Measurements from ENCODE around the gene PTPRH. TPM values are rescaled to one million over a fixed set of nuclear protein-coding genes. Genes with fewer than 3 reads are reported as not detected.

The PTPRH gene
- total RNA-seq, 2 experiments from 2014 or later = not detected

DNA sequence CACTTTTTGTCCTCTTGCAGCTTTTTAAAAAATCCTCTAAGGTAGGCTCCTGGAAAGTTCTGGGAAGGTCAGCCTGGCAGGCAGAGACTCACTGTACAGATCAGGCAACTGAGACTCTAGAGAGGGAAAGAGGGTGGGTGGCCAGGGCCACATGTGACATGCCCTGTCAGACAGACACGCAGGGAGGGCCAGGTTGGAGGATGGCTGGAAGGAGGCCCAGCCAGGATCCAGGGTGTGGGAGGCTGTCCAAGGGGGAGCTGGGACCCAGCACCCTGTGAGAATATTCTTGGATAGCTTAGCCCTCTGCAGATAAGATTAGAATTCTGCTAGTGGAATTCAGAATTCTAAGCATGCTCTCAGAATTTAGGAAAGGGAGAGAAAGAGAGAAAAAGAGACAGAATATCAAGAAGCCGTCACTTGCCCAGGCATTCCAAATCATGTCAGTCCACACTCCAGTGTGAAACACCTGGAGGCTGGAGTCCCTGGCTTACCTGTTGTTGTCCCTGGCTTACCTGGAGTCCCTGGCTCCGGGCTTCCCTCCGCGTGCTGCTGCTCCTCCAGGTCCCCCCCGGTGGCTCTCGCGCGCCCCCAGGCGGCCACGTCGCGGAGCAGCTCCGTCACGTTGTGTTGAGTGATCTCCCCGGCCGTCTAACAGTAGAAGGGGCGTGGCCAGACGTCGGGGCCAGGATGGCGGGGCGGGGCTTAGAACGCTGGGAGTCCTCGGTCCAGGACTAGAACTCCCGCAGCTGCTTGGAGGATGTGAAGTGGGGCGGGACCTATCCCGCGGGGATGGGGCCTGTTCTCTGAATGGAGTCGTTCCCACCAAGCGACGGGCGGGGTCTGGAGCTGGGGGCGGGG lies 48.9 kb downstream of the PTPRH start:
- no peak overlapping the region for H3K27ac ChIP-seq (ENCODE audit: low read depth in 1 of 2, low read length in 2 of 2)
- DNase-seq (peak; percentile 65 to 93 (median 82)), ATAC-seq (ENCODE audit: poor library complexity) (peak; percentile 98)
- Mint-ChIP-seq H3K27me3 (peaks cover 69% of the 10 kb centered on the region), H3K36me3 (ENCODE audit: low read depth) (no peaks in the 10 kb centered on the region), H3K9me3 (no peaks in the 10 kb centered on the region), H3K4me1 (ENCODE audit: low read depth) (peaks cover 11% of the 10 kb centered on the region), H3K4me3 (no peak overlapping the region), H3K27ac (no peak overlapping the region)
- H3K4me3 ChIP-seq (ENCODE audit: low read length) = no peak overlapping the region
- peaks cover 64 to 74% of the 10 kb centered on the region in 2 experiments for H3K27me3 ChIP-seq (ENCODE audit: control insufficient read depth in 1 of 2, insufficient read depth in 2 of 2, low read length in 2 of 2)
- intact Hi-C loops (cut with DNase I, micrococcal nuclease) = loop anchor here (1.0 to 5.0 kb wide), 2 partner anchors 72 to 73 kb away; no protein-coding TSS in a partner anchor
- ChIA-PET CTCF (interaction anchor here (0.7 to 1.9 kb wide), 14 partner anchors 9 to 344 kb away, joined by 3 to 16 read pairs (median 4); partner anchors contain the start of genes ISOC2, PPP1R12C and UBE2S), POLR2A (interaction anchor here (0.6 to 1.2 kb wide), 4 partner anchors 9 to 247 kb away, joined by 3 to 4 read pairs (median 4); partner anchors contain the start of gene UBE2S)
- peaks cover 22% of the 10 kb centered on the region for H3K4me1 ChIP-seq (ENCODE audit: insufficient read depth, low read length)
- peaks cover 0 to 37% of the 10 kb centered on the region in 2 experiments for H3K9me3 ChIP-seq (ENCODE audit: control insufficient read depth in 1 of 2, insufficient read depth in 1 of 2, low read length in 2 of 2)
- TF ChIP-seq, protein P1, sequence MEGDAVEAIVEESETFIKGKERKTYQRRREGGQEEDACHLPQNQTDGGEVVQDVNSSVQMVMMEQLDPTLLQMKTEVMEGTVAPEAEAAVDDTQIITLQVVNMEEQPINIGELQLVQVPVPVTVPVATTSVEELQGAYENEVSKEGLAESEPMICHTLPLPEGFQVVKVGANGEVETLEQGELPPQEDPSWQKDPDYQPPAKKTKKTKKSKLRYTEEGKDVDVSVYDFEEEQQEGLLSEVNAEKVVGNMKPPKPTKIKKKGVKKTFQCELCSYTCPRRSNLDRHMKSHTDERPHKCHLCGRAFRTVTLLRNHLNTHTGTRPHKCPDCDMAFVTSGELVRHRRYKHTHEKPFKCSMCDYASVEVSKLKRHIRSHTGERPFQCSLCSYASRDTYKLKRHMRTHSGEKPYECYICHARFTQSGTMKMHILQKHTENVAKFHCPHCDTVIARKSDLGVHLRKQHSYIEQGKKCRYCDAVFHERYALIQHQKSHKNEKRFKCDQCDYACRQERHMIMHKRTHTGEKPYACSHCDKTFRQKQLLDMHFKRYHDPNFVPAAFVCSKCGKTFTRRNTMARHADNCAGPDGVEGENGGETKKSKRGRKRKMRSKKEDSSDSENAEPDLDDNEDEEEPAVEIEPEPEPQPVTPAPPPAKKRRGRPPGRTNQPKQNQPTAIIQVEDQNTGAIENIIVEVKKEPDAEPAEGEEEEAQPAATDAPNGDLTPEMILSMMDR (IDR thresholded peaks at IDR 0.05) = peak; percentile 85
- no peaks in the 10 kb centered on the region for H3K36me3 ChIP-seq (ENCODE audit: insufficient read depth, low read length)

DNA sequence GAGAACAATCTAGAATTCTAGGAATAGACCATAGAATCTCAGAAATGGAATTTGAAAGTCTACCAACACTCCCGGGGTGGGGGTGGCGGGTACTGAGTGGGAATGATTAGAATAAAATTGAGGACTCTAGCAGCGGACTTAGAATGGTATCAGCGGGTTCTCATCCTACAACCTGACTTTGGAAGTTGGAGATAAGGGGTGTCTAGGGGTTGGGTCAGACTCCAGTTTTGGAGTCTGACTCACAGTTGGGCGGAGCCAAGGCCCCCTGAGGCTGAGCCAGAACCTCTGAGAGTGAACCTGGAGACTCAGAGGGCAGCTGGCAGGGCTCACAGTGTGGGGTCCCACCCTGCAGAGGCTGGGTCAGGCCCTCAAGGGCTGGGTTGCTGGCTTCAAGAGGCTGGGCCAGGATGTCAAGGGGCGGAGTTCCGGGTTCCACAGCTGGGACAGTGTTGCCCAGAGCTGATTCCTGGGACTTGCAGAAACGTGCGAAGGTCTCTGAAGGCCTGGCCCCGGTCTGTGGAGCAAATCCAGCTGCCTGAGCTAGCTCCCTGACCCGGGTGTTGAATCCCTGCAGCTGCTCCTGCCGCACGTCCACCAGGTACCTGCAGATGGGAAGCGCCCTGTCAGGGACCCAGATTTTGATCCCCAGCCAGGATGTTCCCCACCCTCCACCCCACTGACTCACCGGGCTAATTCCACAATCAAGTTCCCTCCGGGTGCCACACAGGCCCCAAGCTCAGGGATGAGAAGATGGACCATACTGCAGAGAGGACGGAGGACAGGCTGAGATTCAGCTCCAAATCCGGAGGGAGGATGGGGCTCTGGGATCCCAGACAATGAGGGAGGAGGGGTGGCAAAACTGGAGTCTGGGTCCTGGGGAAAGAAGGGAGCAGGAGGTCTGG lies 50.2 kb downstream of the PTPRH start:
- Histone ChIP-seq H3K4me1 (ENCODE audit: insufficient read depth, low read length) (peaks cover 22% of the 10 kb centered on the region), H3K27ac (ENCODE audit: low read depth in 1 of 2, low read length in 2 of 2) (no peak overlapping the region), H3K27me3 (ENCODE audit: control insufficient read depth in 1 of 2, insufficient read depth in 2 of 2, low read length in 2 of 2) (peaks cover 59 to 66% of the 10 kb centered on the region in 2 experiments), H3K36me3 (ENCODE audit: insufficient read depth, low read length) (no peaks in the 10 kb centered on the region), H3K9me3 (ENCODE audit: control insufficient read depth in 1 of 2, insufficient read depth in 1 of 2, low read length in 2 of 2) (peaks cover 0 to 37% of the 10 kb centered on the region in 2 experiments), H3K4me3 (ENCODE audit: low read length) (no peak overlapping the region)
- Mint-ChIP-seq H3K36me3 (ENCODE audit: low read depth) (no peaks in the 10 kb centered on the region), H3K4me3 (no peak overlapping the region), H3K9me3 (no peaks in the 10 kb centered on the region), H3K4me1 (ENCODE audit: low read depth) (peaks cover 17% of the 10 kb centered on the region), H3K27ac (no peak overlapping the region), H3K27me3 (peaks cover 64% of the 10 kb centered on the region)
- ATAC-seq (ENCODE audit: poor library complexity) = no peak
- DNase-seq = no peak
- TF ChIP-seq, protein P1 (IDR thresholded peaks at IDR 0.05) = no peak
- ChIA-PET POLR2A (interaction anchor here (0.6 to 1.2 kb wide), 3 partner anchors 8 to 143 kb away, joined by 3 read pairs; no protein-coding TSS in a partner anchor), CTCF (interaction anchor here (1.9 kb wide), 1 partner anchor 18 kb away, joined by 16 read pairs; no protein-coding TSS in a partner anchor)
- intact Hi-C loops (cut with DNase I, micrococcal nuclease) = no loop called here

DNA sequence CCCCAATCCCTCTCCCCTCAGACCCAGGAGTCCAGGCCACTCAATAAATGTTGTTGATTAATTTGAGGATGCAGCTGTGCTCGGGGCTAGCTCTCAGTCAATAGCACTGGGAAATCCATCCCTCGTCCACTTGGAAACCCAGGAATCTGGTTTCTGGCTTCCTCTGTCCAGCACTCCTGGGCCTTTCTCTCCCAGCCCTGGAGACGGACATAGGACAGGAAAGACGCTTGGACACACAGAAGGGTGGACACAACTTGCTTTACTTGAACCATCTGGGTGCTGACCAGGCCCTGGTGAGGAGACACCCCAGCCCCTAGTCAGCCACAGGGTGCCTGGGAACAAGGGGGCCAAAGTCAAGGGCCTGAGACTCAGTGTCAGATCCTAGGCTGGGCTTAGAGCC lies 50.9 kb downstream of the PTPRH start:
- CTCF ChIA-PET = no interaction called here
- H3K27me3 Mint-ChIP-seq = peaks cover 57% of the 10 kb centered on the region
- intact Hi-C loops (cut with DNase I, micrococcal nuclease) = no loop called here

More for the DNA sequence above, 50.9 kb downstream of the PTPRH start:
- Mint-ChIP-seq H3K27ac (no peak overlapping the region), H3K4me3 (no peak overlapping the region), H3K4me1 (ENCODE audit: low read depth) (peaks cover 23% of the 10 kb centered on the region), H3K36me3 (ENCODE audit: low read depth) (no peaks in the 10 kb centered on the region), H3K9me3 (no peaks in the 10 kb centered on the region)
- H3K36me3 ChIP-seq (ENCODE audit: insufficient read depth, low read length) = no peaks in the 10 kb centered on the region
- H3K4me3 ChIP-seq (ENCODE audit: low read length) = no peak overlapping the region
- peaks cover 54 to 59% of the 10 kb centered on the region in 2 experiments for H3K27me3 ChIP-seq (ENCODE audit: control insufficient read depth in 1 of 2, insufficient read depth in 2 of 2, low read length in 2 of 2)
- H3K4me1 ChIP-seq (ENCODE audit: insufficient read depth, low read length) = peaks cover 28% of the 10 kb centered on the region
- TF ChIP-seq, protein P1 (IDR thresholded peaks at IDR 0.05) = no peak
- DNase-seq = no peak
- no peak overlapping the region for H3K27ac ChIP-seq (ENCODE audit: low read depth in 1 of 2, low read length in 2 of 2)
- ATAC-seq (ENCODE audit: poor library complexity) = no peak
- H3K9me3 ChIP-seq (ENCODE audit: control insufficient read depth in 1 of 2, insufficient read depth in 1 of 2, low read length in 2 of 2) = peaks cover 0 to 41% of the 10 kb centered on the region in 2 experiments
- POLR2A ChIA-PET = no interaction called here

Measured in CD4-positive, alpha-beta T cell (primary cell).